Suprapubic skin (tissue), 4 donors: ENCODE results near the gene TMEM50B. TPM values are rescaled to one million over a fixed set of nuclear protein-coding genes. Genes with fewer than 3 reads are reported as not detected.

Experiments
- DNase-seq, 2 donors: peaks; one replicate each; pipeline ENCODE4 v3.0.0-alpha.2; 2019; ENCODE audit warnings: low spot score in 2 of 2
- H3K27ac ChIP-seq: fragments of 200-600 bp; sonication (generic); one replicate; pipeline ENCODE4 v1.5.1; 2019
- H3K27me3 ChIP-seq: fragments of 200-600 bp; sonication (generic); one replicate; pipeline ENCODE4 v1.5.1; 2019
- H3K36me3 ChIP-seq: fragments of 200-600 bp; sonication (generic); one replicate; pipeline ENCODE4 v1.5.1; 2019
- H3K4me1 ChIP-seq: fragments of 200-600 bp; sonication (generic); one replicate; pipeline ENCODE4 v1.5.1; 2019
- H3K4me3 ChIP-seq: fragments of 200-600 bp; sonication (generic); one replicate; pipeline ENCODE4 v1.5.1; 2019; ENCODE audit warnings: mild to moderate bottlenecking
- H3K9me3 ChIP-seq: fragments of 200-600 bp; sonication (generic); one replicate; pipeline ENCODE4 v1.5.1; 2019
- CTCF ChIP-seq, 2 donors: fragments of 200-600 bp in 1 of 2; fragments of 450-650 bp in 1 of 2; sonication (generic) in 1 of 2; IDR thresholded peaks; one replicate each; pipeline ENCODE4 v1.5.1; 2016 to 2019; ENCODE audit warnings: antibody characterized with exemption in 2 of 2, mild to moderate bottlenecking in 1 of 2, moderate library complexity in 1 of 2
- EP300 ChIP-seq: sonication (generic); formaldehyde crosslinking; IDR thresholded peaks from one replicate; pipeline ENCODE4 v1.6.1; 2017; ENCODE audit warnings: antibody characterized with exemption
- POLR2A ChIP-seq, 2 donors: fragments of 450-650 bp; IDR thresholded peaks; one replicate each; pipeline ENCODE4 v1.6.1; 2017; ENCODE audit warnings: antibody characterized with exemption in 2 of 2, mild to moderate bottlenecking in 2 of 2, moderate library complexity in 2 of 2
- POLR2AphosphoS5 ChIP-seq, 3 donors: sonication (generic); formaldehyde crosslinking; IDR thresholded peaks; one replicate each; pipeline ENCODE4 v1.6.1; 2017; ENCODE audit warnings: antibody characterized with exemption in 3 of 3
- WGBS: methylation state at CpG from one replicate; pipeline ENCODE4 v1.1.5; 2018; 5-methylcytosine and 5-hydroxymethylcytosine counted together
- total RNA-seq, 4 donors: library from RNA; depleted of rRNA; stranded (reverse); fragments of >200 nt; gene quantifications; one replicate each; pipeline ENCODE4 v1.1.0, GENCODE V29; 2016

Gene TMEM50B
- total RNA-seq, 4 donors from 2014 or later, result 33.1 to 151 (median 59.8) TPM

DNA sequence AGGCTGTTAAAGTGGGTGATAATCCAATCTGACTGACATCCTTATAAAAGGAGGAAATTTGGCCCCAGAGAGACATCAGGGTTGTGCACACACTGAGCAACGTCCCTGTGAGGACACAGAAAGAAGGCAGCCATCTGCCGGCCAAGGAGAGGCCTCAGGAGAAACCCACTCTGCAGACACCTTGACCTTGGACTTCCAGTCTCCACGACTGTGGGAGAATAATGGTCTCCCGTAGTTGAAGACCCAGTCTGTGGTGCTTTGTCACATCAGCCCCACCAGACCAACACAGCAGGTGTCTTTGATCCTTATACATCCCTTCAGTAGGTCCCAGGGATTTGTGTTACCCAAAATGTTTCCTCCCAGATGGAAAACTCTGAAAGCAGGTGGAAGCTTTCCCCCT is 16.0 kb upstream of the TMEM50B start:
- Histone ChIP-seq H3K27ac (no peak overlapping the region), H3K9me3 (no peaks in the 10 kb centered on the region), H3K4me1 (peaks cover 9% of the 10 kb centered on the region), H3K27me3 (no peaks in the 10 kb centered on the region), H3K36me3 (no peaks in the 10 kb centered on the region), H3K4me3 (no peak overlapping the region)
- TF ChIP-seq POLR2AphosphoS5 (IDR thresholded peaks at IDR 0.05) (no peak), POLR2A (IDR thresholded peaks at IDR 0.05) (no peak), EP300 (no peak), CTCF (IDR thresholded peaks at IDR 0.05) (no peak)
- 57% methylated on average over 4 of the region's 4 CpGs for WGBS
- no peak for DNase-seq

GRCh38 chr21:33493756-33494155 is 14.0 kb upstream of the TMEM50B start:
- no peak for DNase-seq
- no peaks in the 10 kb centered on the region for H3K9me3 ChIP-seq
- TF ChIP-seq CTCF (IDR thresholded peaks at IDR 0.05) (no peak), POLR2A (IDR thresholded peaks at IDR 0.05) (no peak), POLR2AphosphoS5 (IDR thresholded peaks at IDR 0.05) (no peak), EP300 (no peak)
- WGBS, result 81% methylated on average over 3 of the region's 3 CpGs
- H3K4me1 ChIP-seq, result peaks cover 10% of the 10 kb centered on the region
- no peak overlapping the region for H3K27ac ChIP-seq
- H3K4me3 ChIP-seq, result no peak overlapping the region
- no peaks in the 10 kb centered on the region for H3K27me3 ChIP-seq
- H3K36me3 ChIP-seq, result no peaks in the 10 kb centered on the region

DNA sequence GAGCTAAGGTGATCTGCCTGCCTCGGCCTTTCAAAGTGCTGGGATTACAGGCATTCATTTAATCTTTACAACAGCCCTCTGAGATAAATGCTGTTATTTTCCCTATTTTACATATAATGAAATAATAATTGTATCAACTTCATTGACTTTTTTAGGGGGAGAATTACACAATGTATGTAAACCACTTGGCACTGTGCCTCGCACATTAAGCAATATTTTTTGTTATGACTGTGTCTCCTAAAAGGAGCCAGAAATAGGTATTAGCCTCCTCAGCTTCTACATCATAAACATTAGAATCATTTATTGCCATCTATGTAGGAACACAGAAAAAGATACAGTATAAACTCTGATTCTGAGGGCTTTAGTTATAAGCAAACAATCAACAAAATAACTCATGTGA is 12.8 kb upstream of the TMEM50B start:
- Histone ChIP-seq H3K36me3 (no peaks in the 10 kb centered on the region), H3K9me3 (no peaks in the 10 kb centered on the region), H3K4me1 (peaks cover 10% of the 10 kb centered on the region), H3K27me3 (no peaks in the 10 kb centered on the region), H3K4me3 (no peak overlapping the region), H3K27ac (no peak overlapping the region)
- TF ChIP-seq EP300, result no peak
- TF ChIP-seq POLR2A (IDR thresholded peaks at IDR 0.05), result no peak
- no peak for TF ChIP-seq POLR2AphosphoS5 (IDR thresholded peaks at IDR 0.05)
- no peak for TF ChIP-seq CTCF (IDR thresholded peaks at IDR 0.05)
- WGBS, result 64% methylated on average over 2 of the region's 2 CpGs
- DNase-seq, result no peak

DNA sequence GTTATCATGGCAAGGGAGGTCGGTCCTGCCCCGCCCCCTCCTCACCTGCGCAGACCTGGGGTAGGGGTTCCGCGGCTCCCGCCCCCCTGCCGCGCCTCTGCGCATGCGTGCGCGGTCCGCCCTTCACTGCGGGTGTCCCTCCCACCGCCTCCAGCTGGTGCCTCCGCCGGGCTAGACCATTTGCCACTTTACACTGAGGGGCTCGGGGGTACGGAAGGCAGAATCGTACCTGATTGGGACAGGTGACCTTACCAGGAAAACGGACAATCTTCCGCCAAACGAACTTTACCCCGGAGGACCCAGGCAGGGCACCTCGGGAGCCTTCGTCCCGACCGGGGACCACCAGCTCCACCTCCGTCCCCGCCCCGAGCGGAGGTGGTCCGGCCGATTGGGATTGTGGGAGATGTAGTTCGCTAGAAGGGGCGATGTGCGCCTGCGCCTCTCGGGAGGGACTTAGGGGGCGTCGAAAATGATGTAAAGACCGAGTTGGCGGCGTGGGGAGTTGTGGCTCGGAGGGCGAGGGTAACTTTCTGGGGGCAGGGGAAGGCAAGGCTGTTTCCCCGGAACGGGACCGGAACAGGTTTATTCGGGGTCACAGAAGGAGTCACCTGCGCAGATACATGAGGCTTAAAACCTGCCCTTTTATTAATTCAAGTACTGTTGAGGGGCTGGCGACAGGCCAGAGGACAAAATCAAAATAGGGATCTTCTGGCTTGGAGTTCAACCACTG is 11.8 kb upstream of the TMEM50B start, which contains the start of gene DNAJC28:
Gene DNAJC28, minus strand, starts transcription at position 344 of the 730 bp plus-strand sequence. CDS start 2,323 bp downstream, outside the sequence.
- no peaks in the 10 kb centered on the region for H3K27me3 ChIP-seq
- H3K9me3 ChIP-seq, result no peaks in the 10 kb centered on the region
- H3K4me3 ChIP-seq, result peak within 1 kb of the TSS; percentile 73
- TF ChIP-seq POLR2AphosphoS5 (IDR thresholded peaks at IDR 0.05) (peak in 2 of 3 donors; percentile 22 to 59), POLR2A (IDR thresholded peaks at IDR 0.05) (peak in 1 of 2 donors; percentile 21), CTCF (IDR thresholded peaks at IDR 0.05) (no peak), EP300 (no peak)
- H3K4me1 ChIP-seq, result peaks cover 10% of the 10 kb centered on the region
- H3K27ac ChIP-seq, result peak within 1 kb of the TSS; percentile 71
- DNase-seq, result peak; percentile 95 to 96
- under 1% methylated on average over 14 of the region's 52 CpGs for WGBS
- no peaks in the 10 kb centered on the region for H3K36me3 ChIP-seq

- Histone ChIP-seq H3K9me3 (no peaks in the 10 kb centered on the region), H3K27me3 (no peaks in the 10 kb centered on the region), H3K4me3 (peak overlapping the region; percentile 73), H3K36me3 (no peaks in the 10 kb centered on the region), H3K4me1 (peaks cover 10% of the 10 kb centered on the region), H3K27ac (peak overlapping the region; percentile 71)
- WGBS, result 6% methylated on average over 12 of the region's 12 CpGs
- TF ChIP-seq POLR2AphosphoS5 (IDR thresholded peaks at IDR 0.05), result no peak
- no peak for TF ChIP-seq CTCF (IDR thresholded peaks at IDR 0.05)
- no peak for TF ChIP-seq EP300
- TF ChIP-seq POLR2A (IDR thresholded peaks at IDR 0.05), result no peak
- no peak for DNase-seq
Observed at GRCh38 chr21:33490991-33491372, 11.2 kb upstream of the TMEM50B start.
